ENCODE measurements around the gene KRT33A. TPM values are rescaled to one million over a fixed set of nuclear protein-coding genes. Genes with fewer than 3 reads are reported as not detected.

Gene KRT33A
- total RNA-seq, 6 experiments from 2014 or later = not detected

GRCh38 chr17:41363881-41364280, 13.3 kb upstream of the KRT33A start:
- no peak for DNase-seq
- Mint-ChIP-seq H3K4me3 (no peak overlapping the region), H3K36me3 (ENCODE audit: low read depth) (peaks cover 6% of the 10 kb centered on the region; the same call in 1 of the 2 replicates), H3K27ac (no peak overlapping the region), H3K9me3 (no peaks in the 10 kb centered on the region), H3K4me1 (ENCODE audit: low read depth) (peaks cover 61% of the 10 kb centered on the region), H3K27me3 (ENCODE audit: insufficient read depth) (no peaks in the 10 kb centered on the region; the same call in 1 of the 2 replicates)
- TF ChIP-seq CTCF (IDR thresholded peaks at IDR 0.05) = no peak

DNA sequence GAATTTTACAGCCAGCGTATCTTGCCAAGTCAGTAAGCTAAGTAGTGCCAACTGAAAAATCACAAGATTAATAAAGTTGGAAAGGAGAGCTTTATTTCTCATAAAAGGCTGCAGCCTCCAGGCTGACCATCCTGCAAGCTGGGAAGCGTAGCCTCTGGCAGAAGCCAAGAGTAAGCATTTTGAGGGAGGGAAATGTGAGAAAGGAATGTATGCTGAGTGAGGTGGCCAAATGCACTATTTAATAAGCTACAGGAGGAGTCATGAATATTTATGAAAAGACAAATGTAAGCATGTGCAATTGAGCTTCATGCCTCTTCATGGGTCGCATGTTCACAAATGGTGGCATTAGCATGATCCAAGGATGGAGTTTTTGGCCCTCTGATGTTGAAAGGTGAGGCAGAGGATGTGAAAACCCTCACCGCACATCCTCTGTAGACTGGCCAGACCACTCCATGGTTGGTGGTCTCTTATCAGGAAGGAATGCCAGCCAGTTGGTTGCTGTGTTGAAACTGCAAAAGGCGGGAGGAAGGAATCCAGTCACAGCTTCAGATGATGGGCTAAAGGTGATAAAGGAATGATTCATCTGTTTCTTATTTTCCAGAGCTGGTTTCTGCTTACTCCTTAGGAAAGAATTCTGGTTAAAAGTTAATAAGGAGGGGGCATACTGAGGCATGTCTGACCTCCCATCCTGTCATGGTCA, 9.8 kb upstream of the KRT33A start:
- peak overlapping the region; percentile 48; the same call in 1 of the 2 replicates for H3K4me3 Mint-ChIP-seq
- peak overlapping the region; percentile 86 for H3K27ac Mint-ChIP-seq
- H3K4me1 Mint-ChIP-seq (ENCODE audit: low read depth) = peaks cover 30% of the 10 kb centered on the region
- peak; percentile 81 for DNase-seq
- no peaks in the 10 kb centered on the region; the same call in 1 of the 2 replicates for H3K27me3 Mint-ChIP-seq (ENCODE audit: insufficient read depth)
- no peaks in the 10 kb centered on the region for H3K9me3 Mint-ChIP-seq
- TF ChIP-seq CTCF (IDR thresholded peaks at IDR 0.05) = no peak
- peaks cover 10% of the 10 kb centered on the region; the same call in 1 of the 2 replicates for H3K36me3 Mint-ChIP-seq (ENCODE audit: low read depth)

- Mint-ChIP-seq H3K4me1 (ENCODE audit: low read depth) (peaks cover 5% of the 10 kb centered on the region), H3K4me3 (no peak overlapping the region), H3K9me3 (no peaks in the 10 kb centered on the region), H3K36me3 (ENCODE audit: low read depth) (peaks cover 3% of the 10 kb centered on the region; the same call in 1 of the 2 replicates), H3K27me3 (ENCODE audit: insufficient read depth) (peaks cover 9% of the 10 kb centered on the region; the same call in 1 of the 2 replicates), H3K27ac (no peak overlapping the region)
- no peak for TF ChIP-seq CTCF (IDR thresholded peaks at IDR 0.05)
- no peak for DNase-seq
Observed at GRCh38 chr17:41354536-41354935, 3.9 kb upstream of the KRT33A start.

DNA sequence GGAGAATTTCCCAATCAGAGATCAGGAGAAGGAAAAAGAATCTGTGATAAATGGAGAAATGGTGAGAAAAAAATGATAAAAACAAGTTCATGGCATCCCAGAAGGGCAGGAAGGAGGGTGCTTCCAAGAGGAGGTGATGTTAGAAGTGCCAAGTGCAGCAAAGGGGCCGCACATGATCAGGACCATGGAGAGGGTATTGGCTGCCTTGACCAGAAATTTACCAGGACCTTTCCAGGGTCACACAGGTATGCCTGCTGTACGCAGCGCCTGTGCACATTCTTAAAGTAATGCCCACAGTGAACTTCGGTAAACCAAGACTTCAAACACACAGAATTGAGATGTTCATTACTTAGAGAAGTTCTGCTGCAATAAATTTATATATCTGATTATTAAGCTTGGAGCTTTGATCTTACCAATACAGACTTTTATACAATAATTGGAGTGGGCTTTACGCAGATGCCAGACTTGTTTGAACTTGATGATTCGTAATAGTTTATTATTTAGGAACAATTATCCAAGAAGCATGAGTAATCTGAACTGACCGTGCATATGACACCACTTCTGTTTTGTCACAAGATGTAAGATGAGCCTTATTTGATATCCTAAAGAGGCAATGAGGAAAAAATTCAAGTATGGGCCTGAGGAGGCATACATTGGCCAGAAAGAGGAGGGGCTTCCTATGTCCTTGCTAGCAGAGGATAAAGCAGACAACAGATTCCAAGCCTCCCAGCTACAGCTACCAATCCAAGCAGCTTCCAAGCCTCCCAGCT, 2.2 kb upstream of the KRT33A start:
- Mint-ChIP-seq H3K4me1 (ENCODE audit: low read depth) (0 out of 2 replicates have a peak, but pooled peaks cover 5% of the 10 kb centered on the region), H3K4me3 (no peak overlapping the region), H3K9me3 (no peaks in the 10 kb centered on the region), H3K27ac (no peak overlapping the region), H3K27me3 (ENCODE audit: insufficient read depth) (peaks cover 9% of the 10 kb centered on the region; the same call in 1 of the 2 replicates), H3K36me3 (ENCODE audit: low read depth) (peaks cover 3% of the 10 kb centered on the region; the same call in 1 of the 2 replicates)
- no peak for DNase-seq
- TF ChIP-seq CTCF (IDR thresholded peaks at IDR 0.05) = no peak

GRCh38 chr17:41351177-41351576, 549 bp upstream of the KRT33A start:
- Mint-ChIP-seq H3K27ac (no peak overlapping the region), H3K36me3 (ENCODE audit: low read depth) (no peaks in the 10 kb centered on the region; the same call in 1 of the 2 replicates), H3K9me3 (no peaks in the 10 kb centered on the region), H3K4me3 (no peak overlapping the region), H3K27me3 (ENCODE audit: insufficient read depth) (peaks cover 9% of the 10 kb centered on the region; the same call in 1 of the 2 replicates), H3K4me1 (ENCODE audit: low read depth) (0 out of 2 replicates have a peak, but pooled peaks cover 5% of the 10 kb centered on the region)
- no peak for DNase-seq
- no peak for TF ChIP-seq CTCF (IDR thresholded peaks at IDR 0.05)
